ENCODE results near the gene DSCAML1.

Gene DSCAML1, protein sequence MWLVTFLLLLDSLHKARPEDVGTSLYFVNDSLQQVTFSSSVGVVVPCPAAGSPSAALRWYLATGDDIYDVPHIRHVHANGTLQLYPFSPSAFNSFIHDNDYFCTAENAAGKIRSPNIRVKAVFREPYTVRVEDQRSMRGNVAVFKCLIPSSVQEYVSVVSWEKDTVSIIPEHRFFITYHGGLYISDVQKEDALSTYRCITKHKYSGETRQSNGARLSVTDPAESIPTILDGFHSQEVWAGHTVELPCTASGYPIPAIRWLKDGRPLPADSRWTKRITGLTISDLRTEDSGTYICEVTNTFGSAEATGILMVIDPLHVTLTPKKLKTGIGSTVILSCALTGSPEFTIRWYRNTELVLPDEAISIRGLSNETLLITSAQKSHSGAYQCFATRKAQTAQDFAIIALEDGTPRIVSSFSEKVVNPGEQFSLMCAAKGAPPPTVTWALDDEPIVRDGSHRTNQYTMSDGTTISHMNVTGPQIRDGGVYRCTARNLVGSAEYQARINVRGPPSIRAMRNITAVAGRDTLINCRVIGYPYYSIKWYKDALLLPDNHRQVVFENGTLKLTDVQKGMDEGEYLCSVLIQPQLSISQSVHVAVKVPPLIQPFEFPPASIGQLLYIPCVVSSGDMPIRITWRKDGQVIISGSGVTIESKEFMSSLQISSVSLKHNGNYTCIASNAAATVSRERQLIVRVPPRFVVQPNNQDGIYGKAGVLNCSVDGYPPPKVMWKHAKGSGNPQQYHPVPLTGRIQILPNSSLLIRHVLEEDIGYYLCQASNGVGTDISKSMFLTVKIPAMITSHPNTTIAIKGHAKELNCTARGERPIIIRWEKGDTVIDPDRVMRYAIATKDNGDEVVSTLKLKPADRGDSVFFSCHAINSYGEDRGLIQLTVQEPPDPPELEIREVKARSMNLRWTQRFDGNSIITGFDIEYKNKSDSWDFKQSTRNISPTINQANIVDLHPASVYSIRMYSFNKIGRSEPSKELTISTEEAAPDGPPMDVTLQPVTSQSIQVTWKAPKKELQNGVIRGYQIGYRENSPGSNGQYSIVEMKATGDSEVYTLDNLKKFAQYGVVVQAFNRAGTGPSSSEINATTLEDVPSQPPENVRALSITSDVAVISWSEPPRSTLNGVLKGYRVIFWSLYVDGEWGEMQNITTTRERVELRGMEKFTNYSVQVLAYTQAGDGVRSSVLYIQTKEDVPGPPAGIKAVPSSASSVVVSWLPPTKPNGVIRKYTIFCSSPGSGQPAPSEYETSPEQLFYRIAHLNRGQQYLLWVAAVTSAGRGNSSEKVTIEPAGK (N-terminal part only)

DNA sequence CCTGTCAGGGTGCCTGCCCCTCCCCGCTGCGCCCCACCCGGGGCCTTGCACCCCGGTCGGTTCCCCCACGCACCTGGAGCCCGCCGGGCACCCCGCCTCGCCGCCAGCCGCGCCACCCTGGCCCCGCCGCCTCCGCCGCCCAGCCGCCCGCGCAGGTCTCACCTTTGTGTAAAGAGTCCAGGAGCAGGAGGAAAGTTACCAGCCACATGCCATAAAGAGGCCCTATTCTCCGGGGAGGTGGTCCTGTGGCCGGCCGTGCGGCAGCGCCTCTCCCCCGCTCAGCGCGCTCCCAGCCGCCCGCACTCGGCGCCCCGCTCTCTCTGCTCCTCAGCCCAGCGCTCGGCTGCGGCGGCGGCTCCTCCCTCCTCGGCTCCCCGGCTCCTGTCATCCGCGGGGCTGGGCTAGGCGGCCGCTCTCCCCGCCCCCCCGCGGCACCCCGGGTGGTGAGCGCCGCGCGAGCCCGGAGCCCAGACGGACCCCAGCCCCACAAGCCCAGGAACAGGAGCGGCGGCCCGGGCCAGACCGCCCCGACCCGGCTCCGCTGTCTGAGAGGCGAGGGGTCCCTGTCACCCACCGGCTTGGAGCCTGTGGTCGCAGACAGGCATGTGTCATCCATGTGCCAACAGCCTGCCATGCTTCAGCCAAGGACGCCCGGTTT, at the start of gene DSCAML1:
TSS of gene DSCAML1 (minus strand) at position 345 of the 658 bp plus-strand sequence. CDS start at position 208, 137 bp downstream.
- DNase-seq, result peak; percentile 55

DNA sequence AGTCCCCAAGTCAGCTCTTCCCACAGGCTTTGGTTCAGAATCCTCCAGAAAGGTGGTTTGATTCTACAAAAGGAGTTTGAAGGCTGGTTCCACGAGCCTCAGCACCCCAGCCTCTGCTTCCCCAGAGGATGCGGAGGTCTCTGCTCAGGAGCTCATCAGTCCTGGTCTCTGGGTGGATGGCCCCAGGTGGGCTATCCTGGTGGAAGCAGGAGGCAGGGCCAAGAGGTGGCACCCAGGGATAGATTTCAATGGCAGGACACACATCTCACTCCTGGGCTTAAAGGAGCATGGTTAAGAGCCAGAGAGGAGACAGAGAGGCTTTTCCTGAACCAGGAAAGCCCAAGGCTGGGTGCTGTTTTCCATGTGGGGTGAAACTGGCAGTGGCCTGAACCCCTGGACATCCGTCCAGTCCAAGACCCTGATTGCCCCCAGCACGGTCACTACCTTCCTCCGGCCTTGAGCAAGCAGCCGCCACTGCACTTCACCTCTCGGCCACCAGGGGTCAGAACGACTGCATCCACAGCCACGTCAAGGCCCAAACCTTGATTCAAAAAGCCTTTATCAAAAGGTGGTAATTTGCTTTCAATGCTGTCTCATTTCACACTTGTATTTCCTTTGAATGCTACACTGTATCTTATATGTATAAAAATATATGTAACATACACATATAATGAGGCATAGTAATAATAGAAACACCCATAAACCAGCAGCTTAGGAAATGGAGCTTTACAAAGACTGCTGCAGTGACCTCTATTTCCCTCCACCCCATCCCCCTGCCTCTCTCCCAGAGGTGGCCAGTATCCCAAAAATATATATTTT, 46.9 kb upstream of the DSCAML1 start:
- peak; percentile 89 for DNase-seq

- no peak for DNase-seq
These were observed 45.3 kb upstream of the DSCAML1 start for GRCh38 chr11:117842131-117842941.

DNA sequence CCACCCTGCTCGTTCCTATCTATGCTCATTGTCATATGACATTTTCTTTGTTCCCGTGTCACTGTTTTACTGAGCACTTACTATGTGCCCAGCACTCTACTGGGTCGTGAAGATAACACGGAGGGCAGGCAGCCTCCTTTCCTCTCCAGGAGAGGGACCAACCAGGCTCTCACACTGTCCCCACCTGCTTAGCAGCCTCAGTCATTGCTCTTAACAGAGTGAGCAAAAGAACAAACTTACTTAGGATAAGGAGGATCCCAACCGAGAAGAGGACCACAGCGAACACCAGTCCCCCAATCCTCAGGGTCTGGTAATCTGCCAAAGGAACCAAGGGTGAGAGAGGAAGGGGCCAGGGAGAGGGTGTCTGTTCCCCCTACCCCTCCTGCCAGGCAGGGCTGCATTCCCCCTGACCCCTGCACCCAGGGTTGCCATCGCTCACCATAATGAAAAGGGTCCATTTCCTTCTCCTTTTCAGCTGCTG, 44.6 kb upstream of the DSCAML1 start:
- no peak for DNase-seq

GRCh38 chr11:117840881-117841550, 44.0 kb upstream of the DSCAML1 start:
- DNase-seq, result no peak

GRCh38 chr11:117839936-117840813, 43.2 kb upstream of the DSCAML1 start:
- DNase-seq, result no peak

DNA sequence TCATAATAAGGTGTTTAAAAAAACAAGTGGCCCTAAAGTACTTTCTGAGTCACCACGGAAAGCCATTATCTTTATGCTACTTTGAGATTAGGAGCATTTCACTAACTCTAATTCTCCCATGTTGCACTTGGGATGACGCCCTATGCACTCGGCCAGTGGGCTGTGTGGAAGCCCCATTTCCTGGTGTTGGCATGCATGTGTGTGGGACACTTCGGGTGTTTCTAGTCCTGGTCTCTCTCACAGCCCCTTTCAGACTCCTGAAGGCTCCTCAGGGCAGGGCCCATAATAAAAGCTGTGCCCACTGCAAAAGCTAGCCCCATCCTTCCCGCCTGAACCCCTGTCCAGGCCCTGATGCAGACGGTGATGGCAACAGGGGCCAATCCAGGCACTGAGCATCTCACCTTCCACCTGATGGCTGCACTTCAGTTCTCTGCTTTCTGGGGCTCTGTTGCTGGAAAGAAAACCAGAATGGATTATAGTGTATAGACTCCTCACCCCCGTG, 42.4 kb upstream of the DSCAML1 start:
- DNase-seq, result peak; percentile 1

- peak; percentile 0 for DNase-seq
These were observed 41.9 kb upstream of the DSCAML1 start for GRCh38 chr11:117838901-117839300.

DNA sequence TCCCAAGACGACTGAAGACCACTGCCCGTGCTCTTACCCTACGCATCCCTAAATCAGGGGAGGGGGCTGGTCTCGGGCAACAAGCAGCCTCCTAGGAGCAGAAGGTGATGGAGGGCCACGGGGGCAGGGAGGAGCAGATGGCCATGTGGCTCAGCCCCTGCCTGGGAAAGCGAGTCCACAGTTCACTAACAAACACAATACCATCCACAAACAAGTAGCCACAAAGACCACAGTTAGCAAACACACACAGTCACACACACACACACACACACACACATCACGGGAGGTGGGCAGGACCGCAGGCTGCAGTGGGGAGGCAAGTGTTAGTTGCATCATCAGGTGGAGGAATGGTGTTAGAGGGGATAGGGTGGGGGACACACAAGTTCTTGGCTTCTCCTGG, 40.8 kb upstream of the DSCAML1 start:
- DNase-seq, result no peak

DNA sequence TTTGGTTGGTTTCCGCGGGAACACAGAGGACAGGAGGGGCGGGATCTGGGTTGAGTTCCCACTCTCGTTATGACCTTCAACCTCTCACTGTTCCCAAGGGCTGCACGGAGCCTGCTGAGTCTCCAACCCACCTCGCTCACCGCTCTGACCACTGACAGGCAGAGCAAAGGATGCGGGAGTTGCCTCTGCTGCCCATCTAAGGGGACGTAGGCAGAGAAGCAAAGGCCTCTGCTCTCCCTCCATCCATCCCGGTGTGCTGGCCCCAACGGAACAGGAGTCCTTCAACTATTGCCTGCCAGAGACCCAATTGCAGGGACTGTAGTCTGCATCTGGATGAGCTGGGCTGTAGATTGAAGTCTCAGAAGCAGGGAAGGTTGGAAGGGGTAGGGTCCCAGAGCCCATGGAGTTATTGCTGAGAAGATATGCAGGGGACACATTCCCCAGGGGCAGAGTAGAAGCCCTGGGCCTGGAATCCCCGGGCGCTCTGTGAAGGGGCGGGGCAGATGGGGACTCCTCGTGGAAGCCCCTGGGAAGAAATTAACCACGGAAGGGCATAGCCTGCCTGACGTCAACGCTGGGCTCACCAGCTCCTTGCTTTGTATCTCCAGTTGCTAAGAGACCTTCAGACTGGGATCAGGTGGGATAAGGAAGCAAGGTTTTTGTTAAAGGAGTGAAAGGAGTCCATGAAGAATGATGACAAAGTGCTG, 40.2 kb upstream of the DSCAML1 start:
- DNase-seq, result no peak

GRCh38 chr11:117836077-117836960, 39.3 kb upstream of the DSCAML1 start:
- no peak for DNase-seq

DNA sequence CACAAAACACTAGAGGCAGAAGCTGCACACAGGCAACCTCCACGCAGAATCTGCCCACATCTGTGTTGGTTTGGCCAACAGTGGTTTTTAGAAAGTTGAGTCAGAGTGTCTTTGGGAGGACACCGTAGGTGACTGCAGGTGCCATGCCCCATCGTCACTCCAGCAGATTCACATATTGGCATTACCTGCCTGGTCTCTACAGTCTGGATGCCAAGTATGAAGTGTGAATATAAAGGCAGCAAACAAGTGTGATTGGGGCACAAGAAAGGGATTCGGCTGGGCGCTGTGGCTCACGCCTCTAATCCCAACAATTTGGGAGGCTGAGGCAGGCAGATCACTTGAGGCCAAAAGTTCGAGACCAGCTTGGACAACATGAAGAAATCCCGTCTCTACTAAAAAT, 38.6 kb upstream of the DSCAML1 start:
- no peak for DNase-seq

GRCh38 chr11:117834838-117835443, 37.9 kb upstream of the DSCAML1 start:
- no peak for DNase-seq

DNA sequence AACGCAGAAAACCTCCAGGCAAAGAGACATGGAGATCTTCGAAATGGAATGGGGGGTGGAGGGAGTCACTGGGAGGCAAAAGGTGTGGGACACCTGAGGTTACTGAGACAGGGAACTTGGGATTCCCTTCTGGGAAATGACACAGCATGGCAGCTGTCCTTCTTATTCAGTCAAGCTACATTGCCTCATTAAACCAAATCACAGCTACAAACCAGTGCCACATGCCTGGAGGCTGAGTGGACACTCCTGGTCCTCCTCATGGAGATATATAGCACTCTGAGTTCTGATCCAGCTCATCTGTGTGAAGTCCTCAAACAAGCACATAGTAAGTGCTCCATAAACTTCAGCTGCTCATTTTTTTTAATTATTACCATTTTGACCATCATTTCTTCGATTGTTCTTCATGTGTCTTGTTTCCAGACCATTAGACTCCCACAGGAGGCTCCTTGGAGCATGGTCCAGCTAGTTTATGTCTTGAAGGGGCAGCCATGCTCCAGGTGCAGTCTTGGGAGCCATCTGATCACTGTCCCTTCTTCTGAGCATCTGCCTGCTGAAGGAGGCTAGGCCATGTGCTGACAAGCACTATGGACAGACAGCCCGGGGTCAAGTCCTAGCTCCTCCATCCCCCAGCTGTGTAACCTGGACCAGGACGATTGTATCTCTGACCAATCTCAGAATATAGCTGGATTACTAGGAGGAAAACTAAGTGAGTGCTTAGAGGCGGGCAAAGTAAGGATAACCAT, 37.2 kb upstream of the DSCAML1 start:
- no peak for DNase-seq

- DNase-seq, result no peak
These were observed 36.4 kb upstream of the DSCAML1 start for GRCh38 chr11:117833401-117833891.

All from activated CD4-positive, alpha-beta T cell treated with anti-CD3 and anti-CD28 coated beads for 48 hours (primary cell).